Transverse colon (tissue), 4 donors: ENCODE data around the gene BMP10.

Experiments
- POLR2AphosphoS5 ChIP-seq, 3 donors: sonication (generic); formaldehyde crosslinking; IDR thresholded peaks; one replicate each; pipeline ENCODE4 v1.6.1; 2016; ENCODE audit warnings: antibody characterized with exemption in 3 of 3
- TF ChIP-seq, protein P1 (sequence below), 5 experiments: fragments of 200-600 bp in 3 of 5; fragments of 450-650 bp in 2 of 5; sonication (generic) in 3 of 5; IDR thresholded peaks; 1 replicate in 2 of 5; 2 replicates in 3 of 5; pipeline ENCODE4 v1.5.1; 2016 to 2017; ENCODE audit warnings: antibody characterized with exemption in 5 of 5, inconsistent platforms in 3 of 5, mild to moderate bottlenecking in 2 of 5, moderate library complexity in 1 of 5

DNA sequence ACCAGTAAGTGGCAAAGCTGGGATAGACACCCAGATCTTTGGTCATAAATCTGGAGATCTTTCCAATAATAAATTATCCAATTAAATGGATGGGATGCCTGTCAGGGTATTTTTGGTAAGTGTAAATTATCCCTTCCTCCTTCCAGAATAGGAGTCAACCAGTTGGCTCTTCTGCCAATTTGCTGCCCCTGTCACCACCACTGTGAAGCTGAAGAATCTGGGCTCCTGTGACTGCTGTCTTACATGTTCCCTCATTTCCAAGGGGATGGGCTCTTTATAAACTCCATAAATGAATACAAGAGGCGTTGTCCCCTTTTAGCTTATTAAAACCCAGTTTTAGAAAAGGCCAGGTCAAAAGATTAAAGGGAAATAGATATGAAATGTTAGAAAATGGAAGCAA, 17.8 kb upstream of the BMP10 start:
- TF ChIP-seq, protein P1, sequence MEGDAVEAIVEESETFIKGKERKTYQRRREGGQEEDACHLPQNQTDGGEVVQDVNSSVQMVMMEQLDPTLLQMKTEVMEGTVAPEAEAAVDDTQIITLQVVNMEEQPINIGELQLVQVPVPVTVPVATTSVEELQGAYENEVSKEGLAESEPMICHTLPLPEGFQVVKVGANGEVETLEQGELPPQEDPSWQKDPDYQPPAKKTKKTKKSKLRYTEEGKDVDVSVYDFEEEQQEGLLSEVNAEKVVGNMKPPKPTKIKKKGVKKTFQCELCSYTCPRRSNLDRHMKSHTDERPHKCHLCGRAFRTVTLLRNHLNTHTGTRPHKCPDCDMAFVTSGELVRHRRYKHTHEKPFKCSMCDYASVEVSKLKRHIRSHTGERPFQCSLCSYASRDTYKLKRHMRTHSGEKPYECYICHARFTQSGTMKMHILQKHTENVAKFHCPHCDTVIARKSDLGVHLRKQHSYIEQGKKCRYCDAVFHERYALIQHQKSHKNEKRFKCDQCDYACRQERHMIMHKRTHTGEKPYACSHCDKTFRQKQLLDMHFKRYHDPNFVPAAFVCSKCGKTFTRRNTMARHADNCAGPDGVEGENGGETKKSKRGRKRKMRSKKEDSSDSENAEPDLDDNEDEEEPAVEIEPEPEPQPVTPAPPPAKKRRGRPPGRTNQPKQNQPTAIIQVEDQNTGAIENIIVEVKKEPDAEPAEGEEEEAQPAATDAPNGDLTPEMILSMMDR (IDR thresholded peaks at IDR 0.05), result no peak
- no peak for TF ChIP-seq POLR2AphosphoS5 (IDR thresholded peaks at IDR 0.05)
